ENCODE results near the gene RNF212B. TPM values are rescaled to one million over a fixed set of nuclear protein-coding genes. Genes with fewer than 3 reads are reported as not detected.

Gene RNF212B
- total and polyA plus RNA-seq, 2 of the 13 experiments (the other 11 are each of a cell fraction or from before 2014, with no cell fraction given) = 0.05 TPM; not detected in 1

GRCh38 chr14:23306412-23307145 is 68.8 kb downstream of the RNF212B start, which contains the start of gene BCL2L2 (continued):
- TF ChIP-seq ZNF589 (CRISPR knock-in tag; conservative IDR thresholded peaks at IDR 0.05) (no peak), KLF9 (CRISPR knock-in tag; IDR thresholded peaks at IDR 0.05; ENCODE audit: low read depth) (peak; percentile 70; the same call in 1 of the 2 replicates), ZFP37 (CRISPR knock-in tag; IDR thresholded peaks at IDR 0.05; ENCODE audit: borderline replicate concordance) (peak; percentile 93), ZNF598 (CRISPR knock-in tag; IDR thresholded peaks at IDR 0.05; ENCODE audit: borderline replicate concordance) (peak; percentile 99), HIC2 (CRISPR knock-in tag; IDR thresholded peaks at IDR 0.05; ENCODE audit: low read depth) (no peak; the same call in 1 of the 2 replicates), ZSCAN12 (CRISPR knock-in tag; IDR thresholded peaks at IDR 0.05) (0 out of 2 replicates have a peak, but pooled peaks have one; percentile 12), GTF3A (CRISPR knock-in tag; conservative IDR thresholded peaks at IDR 0.05) (peak; percentile 94), HCFC1 (IDR thresholded peaks at IDR 0.05; ENCODE audit: low read depth, low read length) (peak; percentile 85), PBX2 (CRISPR knock-in tag; IDR thresholded peaks at IDR 0.05) (peak; percentile 50; the same call in 1 of the 2 replicates), ZNF777 (CRISPR knock-in tag; IDR thresholded peaks at IDR 0.05) (peak; percentile 78), RFX1 (IDR thresholded peaks at IDR 0.05) (no peak), HOXA7 (CRISPR knock-in tag; IDR thresholded peaks at IDR 0.05) (no peak), ZFX (CRISPR knock-in tag; IDR thresholded peaks at IDR 0.05; ENCODE audit: low read depth) (peak; percentile 100), LCORL (IDR thresholded peaks at IDR 0.05) (peak; percentile 86), LCORL (CRISPR knock-in tag; IDR thresholded peaks at IDR 0.05) (no peak), ZFP90 (CRISPR knock-in tag; IDR thresholded peaks at IDR 0.05; ENCODE audit: borderline replicate concordance) (peak; percentile 98), ZNF451 (CRISPR knock-in tag; IDR thresholded peaks at IDR 0.05) (no peak; the same call in none of the 2 replicates), ZNF3 (CRISPR knock-in tag; IDR thresholded peaks at IDR 0.05) (0 out of 2 replicates have a peak, but pooled peaks have one; percentile 54), CREM (IDR thresholded peaks at IDR 0.05) (peak; percentile 100), CREM (CRISPR knock-in tag; IDR thresholded peaks at IDR 0.05) (peak; percentile 90), ONECUT2 (CRISPR knock-in tag; IDR thresholded peaks at IDR 0.05) (peak; percentile 29; the same call in 1 of the 2 replicates)
- TF ChIP-seq, protein P1, sequence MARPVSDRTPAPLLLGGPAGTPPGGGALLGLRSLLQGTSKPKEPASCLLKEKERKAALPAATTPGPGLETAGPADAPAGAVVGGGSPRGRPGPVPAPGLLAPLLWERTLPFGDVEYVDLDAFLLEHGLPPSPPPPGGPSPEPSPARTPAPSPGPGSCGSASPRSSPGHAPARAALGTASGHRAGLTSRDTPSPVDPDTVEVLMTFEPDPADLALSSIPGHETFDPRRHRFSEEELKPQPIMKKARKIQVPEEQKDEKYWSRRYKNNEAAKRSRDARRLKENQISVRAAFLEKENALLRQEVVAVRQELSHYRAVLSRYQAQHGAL (CRISPR knock-in tag; IDR thresholded peaks at IDR 0.05; ENCODE audit: not compliant biosample characterization) = no peak
- TF ChIP-seq, protein P2, sequence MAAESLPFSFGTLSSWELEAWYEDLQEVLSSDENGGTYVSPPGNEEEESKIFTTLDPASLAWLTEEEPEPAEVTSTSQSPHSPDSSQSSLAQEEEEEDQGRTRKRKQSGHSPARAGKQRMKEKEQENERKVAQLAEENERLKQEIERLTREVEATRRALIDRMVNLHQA (CRISPR knock-in tag; IDR thresholded peaks at IDR 0.05) = 0 out of 2 replicates have a peak, but pooled peaks have one; percentile 25
- TF ChIP-seq, protein P3, sequence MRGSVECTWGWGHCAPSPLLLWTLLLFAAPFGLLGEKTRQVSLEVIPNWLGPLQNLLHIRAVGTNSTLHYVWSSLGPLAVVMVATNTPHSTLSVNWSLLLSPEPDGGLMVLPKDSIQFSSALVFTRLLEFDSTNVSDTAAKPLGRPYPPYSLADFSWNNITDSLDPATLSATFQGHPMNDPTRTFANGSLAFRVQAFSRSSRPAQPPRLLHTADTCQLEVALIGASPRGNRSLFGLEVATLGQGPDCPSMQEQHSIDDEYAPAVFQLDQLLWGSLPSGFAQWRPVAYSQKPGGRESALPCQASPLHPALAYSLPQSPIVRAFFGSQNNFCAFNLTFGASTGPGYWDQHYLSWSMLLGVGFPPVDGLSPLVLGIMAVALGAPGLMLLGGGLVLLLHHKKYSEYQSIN (CRISPR knock-in tag; IDR thresholded peaks at IDR 0.05; ENCODE audit: borderline replicate concordance) = no peak
- TF ChIP-seq, protein P4, sequence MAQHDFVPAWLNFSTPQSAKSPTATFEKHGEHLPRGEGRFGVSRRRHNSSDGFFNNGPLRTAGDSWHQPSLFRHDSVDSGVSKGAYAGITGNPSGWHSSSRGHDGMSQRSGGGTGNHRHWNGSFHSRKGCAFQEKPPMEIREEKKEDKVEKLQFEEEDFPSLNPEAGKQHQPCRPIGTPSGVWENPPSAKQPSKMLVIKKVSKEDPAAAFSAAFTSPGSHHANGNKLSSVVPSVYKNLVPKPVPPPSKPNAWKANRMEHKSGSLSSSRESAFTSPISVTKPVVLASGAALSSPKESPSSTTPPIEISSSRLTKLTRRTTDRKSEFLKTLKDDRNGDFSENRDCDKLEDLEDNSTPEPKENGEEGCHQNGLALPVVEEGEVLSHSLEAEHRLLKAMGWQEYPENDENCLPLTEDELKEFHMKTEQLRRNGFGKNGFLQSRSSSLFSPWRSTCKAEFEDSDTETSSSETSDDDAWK (CRISPR knock-in tag; IDR thresholded peaks at IDR 0.05) = no peak

All from HepG2 (cell line).